ENCODE data around the gene MED29.
A peak's percentile ranks its signal among the peaks of the same experiment; 100 is the strongest.
"Not testable (repeated sequence)": the region's sequence is repeated elsewhere in the genome, so short reads cannot be mapped to it uniquely, and the experiment has no call there.

MED29 gene

DNA sequence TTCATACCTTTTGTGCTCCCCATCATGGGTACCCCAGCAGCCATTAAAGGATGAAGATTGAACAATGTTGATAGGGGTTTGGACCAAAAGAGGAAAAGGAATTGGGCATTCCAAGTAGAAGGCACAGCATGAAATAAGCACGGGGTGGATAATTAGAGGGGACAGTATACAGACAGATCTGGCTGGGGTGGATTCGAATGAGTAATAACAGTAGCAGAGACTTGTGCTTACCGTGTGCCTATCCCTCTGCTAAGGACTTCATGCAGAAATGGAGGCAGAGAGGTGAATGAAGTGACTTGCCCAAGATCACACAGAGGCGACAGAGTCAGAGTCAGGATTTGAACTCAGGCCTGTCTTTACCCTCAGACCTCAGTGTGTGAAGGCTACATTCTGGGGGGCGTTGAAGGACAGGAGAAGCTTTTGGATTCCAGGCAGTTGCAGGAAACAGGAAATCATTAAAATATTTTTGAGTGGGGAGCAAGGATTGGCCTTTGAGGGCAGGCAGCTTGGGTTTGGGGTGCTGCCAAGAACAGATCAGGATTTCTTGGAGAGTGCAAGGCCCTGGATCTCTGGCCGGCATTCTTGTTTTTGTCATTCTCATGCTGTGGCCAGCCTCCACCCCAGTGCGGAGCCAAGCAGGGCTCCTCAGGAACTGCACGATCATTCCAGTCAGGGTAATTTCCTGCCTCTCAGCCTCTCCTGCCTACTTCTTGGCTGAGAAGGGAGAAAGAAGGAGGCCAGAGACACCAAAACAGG, 19.0 kb upstream of the MED29 start:
- DNase-seq = no peak

- no peak for DNase-seq
These were observed 18.2 kb upstream of the MED29 start for GRCh38 chr19:39372941-39373340.

DNA sequence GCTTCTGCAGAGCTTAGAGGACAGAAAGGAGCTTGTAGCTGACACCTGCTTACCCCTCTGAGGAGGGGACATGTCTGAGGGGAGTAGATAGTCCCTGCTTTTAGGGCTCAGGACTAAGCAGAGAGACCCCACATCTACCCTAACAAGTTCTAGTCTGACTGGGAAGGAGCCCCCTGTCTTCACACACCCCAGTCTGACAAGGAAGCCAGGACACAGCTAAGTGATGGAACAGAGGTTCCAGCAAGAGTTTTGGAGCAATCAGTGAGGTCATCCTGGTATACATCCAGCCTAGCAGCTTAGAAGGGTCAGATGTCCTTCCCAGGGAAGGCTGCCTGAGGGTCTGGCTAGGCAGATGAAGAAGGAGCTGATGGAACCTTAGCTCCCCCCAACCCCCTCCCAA, 15.2 kb upstream of the MED29 start:
- no peak for DNase-seq

- no peak for DNase-seq
These were observed 13.5 kb upstream of the MED29 start for GRCh38 chr19:39377373-39378362.

DNA sequence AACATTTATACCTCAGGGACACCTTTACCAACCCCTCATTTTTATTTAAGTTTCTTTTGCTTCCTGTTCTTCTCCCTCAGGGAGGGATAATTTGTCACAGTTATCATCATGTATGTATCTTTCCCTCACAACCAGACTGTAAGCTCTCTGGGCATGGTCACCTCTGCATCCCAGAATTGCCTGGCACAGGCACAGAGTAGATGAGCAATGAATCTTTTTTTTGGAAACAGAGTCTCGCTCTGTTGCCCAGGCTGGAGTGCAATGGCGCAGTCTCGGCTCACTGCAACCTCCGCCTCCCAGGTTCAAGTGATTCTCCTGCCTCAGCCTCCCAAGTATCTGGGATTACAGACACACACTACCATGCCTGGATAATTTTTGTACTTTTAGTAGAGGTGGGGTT, 11.8 kb upstream of the MED29 start:
- DNase-seq = not testable (repeated sequence)

DNA sequence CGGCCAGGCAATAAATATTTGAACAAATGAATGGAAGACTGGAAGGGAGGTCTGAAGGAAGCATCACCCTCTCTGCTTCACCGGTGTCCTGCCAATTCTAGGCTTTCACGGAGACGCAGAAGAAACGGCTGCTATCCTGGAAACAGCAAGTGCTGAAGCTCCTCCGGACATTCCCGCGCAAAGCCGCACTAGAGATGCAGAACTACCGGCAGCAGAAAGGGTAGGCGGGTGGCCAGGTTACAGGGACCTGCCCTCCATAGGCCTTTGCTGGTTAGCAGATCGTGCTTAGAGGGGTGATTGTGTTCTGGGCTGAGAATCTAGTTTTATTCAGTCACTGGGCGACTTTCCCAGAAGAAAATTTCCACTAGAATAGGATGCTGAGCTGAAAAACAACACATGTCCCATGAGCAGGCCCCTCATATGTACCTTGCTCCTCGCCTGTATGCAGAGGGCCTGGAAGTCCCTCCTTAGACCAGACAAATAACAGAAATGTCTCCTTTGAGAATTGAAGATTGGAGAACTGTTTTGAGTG, 11.2 kb upstream of the MED29 start:
- DNase-seq = no peak

DNA sequence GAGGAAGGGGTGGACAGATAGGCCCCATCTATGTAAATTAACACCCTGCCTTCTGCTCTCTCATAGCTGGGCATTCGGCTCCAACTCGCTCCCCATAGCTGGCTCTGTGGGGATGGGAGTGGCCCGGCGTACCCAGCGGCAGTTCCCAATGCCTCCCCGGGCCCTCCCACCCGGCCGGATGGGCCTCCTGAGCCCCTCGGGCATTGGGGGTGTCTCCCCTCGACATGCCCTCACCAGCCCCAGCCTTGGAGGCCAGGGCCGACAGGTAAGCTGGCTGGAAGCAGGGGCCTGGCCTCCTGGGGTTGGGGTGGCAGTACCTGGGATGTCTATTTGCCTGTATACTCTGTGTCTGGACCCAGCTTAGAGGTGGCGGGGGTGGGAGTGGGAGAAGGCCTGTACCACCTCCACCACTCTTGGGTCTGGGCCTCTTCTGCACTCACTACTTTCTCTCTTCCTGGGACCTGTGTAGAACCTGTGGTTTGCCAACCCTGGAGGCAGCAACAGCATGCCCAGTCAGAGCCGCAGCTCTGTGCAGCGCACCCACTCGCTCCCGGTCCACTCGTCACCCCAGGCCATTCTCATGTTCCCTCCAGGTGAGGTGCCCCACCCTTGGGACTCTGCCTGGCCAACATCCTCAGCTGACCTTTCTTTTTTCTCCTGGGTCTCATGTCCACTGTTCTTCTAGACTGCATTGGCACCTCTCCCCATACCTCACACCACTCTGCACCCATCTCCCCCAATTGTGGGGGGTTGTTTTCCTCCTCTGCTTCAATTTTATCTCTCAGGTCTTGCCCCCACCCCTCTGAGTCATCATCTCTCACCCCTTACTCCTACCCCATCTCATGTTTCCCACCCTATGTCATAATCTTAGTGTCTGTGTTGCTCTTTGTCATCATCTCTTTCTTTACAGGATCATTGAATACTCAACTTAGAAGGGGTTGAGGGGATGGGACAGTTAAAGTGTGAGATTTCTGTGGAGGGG, 10.4 kb upstream of the MED29 start:
- no peak for DNase-seq

DNA sequence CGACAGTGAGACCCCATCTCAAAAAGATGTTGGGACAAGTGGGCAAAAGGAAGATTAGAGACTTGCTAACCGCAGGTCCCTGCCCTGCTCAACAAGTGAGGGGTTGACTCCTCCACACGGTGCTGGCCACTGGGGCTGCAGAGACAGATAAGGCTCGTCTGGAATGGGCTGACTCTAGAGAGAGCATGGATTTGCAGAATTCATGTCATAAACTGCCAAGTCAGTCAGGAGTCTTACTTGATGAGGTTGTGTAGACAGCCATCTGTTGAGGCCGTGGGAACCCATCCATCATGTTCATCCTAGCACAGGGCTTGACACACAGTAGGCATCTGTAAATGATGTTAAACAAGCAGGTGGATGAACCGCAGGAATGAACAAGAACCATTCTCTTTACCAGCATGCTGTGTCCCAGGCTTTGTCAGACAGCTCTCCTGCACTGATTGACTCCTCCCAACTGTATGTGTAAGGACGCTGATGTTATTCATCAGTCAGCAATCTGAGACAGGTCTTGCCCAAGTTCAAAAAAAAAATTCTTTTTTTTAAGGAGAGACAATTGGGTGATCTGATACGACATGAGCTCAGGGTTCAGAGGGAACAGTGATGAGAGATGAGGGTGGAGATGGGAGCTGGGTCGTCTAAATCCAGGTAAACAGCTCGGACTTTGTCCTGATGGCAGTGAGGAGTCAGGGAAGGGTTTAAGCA, 9.1 kb upstream of the MED29 start:
- peak; percentile 64 for DNase-seq

DNA sequence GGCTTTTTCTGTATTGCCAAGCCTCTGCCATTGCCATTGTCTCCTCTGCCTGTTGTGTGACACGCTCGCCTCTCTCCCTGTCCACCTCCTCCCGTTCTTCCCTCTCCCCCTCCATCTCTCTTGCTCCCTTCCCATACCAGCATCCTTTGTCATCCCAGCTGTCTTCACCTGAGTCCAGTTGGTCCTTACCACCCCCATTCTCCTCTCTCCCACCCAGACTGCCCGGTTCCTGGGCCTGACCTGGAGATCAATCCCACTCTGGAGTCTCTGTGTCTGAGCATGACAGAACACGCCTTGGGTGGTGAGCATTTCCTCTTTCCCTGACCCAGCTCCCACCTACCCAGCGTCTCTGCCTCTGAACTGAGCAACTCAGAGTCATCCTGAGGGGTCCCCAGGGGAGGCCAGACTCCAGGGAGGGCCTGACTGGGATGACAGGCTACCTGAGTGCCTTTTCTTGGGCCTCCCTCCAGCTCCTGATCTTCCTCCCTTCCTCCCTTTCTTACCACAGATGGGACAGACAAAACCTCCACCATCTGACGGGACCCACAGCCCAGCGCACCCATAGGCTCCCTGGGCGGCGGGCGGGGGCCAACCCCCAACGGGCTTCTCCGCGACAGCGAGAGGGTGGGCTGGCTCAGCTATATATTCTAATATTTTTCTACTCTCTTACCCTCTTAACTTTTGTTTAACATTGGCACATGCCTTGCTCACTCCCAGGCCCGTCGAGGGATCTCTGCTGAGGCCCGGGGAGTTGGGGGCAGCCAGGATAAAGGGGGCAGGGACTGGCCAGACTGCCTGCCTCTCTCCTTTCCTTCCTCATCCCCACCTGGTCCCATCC, 8.0 kb upstream of the MED29 start:
- DNase-seq = no peak

DNA sequence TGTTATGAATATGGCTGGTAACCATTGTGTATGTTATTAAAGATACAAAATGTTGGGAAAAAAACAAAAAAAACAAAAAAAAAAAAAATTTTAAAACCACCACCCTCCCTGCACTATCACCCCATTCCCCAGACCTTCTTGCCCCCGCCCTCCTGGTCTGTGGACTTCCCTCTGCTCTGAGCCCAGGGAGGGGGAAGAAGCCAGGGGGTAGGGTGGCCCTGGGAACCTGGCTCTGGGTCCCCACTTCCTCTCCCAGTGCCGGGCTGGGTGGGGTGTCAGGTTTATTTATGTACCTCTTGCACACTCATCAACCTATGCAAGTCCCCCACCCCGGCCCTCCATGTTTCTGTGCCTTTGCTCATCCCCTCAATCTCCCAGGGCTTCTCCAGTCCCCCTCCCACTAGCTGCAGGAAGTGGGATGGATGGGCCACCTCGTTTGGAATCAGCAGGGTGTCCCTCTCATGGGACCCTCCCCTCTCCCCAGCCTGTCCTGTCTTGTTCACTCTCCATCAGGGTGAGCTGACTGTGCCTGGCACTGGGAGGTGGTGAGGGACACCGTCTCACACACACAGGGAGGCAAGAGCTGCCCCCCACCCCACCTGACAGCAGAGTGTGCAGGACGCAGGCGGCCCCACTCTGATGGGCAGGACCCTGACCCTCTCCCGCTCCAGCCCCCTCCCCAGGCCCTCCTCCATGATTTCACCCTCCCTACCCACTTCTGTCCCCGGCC, 6.2 kb upstream of the MED29 start:
- DNase-seq = no peak

DNA sequence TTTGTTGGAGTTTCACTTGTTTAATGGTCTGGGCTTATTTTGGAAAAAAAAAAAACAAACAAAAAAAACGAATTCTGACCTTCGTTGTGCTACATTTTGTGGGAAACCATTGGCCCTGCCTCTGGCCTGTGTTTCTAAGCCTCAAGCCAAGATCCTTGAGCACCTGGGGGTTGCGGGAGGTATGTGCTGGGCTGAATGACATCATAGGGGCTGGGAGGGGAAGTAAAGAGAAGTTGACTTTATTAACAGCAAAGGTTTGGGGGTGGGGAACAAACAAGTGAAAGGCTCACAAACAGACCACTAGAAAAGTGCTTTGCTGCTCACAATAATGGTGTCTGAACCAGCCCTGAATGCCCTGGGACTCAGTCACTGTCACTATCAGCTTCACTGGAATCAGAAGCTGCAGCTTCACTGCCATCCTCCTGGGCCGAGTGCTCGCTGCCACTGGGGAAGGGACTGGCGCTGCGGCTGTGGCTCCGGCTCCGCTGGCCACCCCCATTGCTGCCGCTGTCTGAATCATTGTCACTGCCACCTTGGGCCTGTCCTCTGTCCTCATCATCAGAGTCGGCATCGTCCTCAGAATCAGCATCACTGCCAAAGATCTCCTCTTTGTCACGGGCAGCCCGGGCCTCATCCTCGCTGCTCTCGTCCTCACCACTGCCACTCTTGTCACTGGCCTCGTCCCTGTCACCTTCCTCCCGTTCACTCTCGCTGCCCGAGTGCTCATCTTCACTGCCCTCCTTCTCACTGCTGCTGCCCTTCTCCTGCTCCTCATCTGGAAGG, 5.4 kb upstream of the MED29 start:
- no peak for DNase-seq

- no peak for DNase-seq
These were observed 4.6 kb upstream of the MED29 start for GRCh38 chr19:39386557-39386956.

DNA sequence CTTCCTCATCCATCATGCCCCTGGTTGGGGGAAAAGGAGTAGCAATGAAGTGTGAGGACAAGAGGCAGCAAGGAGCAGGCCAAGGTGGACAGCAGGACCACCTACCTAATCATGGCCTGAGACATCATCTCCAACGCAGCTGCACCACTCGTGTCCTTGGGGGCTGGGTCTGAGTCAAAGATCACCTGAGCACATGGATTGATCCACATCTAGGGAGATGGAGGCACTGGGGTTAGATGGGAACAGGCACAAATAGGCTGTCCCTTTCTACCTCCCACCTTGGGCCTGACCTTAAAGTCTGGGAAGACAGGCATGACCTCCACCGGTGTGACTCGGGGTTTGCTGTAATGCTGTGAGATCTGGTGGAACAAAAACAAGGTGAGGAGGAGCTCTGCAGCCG, 2.5 kb upstream of the MED29 start:
- DNase-seq = no peak

DNA sequence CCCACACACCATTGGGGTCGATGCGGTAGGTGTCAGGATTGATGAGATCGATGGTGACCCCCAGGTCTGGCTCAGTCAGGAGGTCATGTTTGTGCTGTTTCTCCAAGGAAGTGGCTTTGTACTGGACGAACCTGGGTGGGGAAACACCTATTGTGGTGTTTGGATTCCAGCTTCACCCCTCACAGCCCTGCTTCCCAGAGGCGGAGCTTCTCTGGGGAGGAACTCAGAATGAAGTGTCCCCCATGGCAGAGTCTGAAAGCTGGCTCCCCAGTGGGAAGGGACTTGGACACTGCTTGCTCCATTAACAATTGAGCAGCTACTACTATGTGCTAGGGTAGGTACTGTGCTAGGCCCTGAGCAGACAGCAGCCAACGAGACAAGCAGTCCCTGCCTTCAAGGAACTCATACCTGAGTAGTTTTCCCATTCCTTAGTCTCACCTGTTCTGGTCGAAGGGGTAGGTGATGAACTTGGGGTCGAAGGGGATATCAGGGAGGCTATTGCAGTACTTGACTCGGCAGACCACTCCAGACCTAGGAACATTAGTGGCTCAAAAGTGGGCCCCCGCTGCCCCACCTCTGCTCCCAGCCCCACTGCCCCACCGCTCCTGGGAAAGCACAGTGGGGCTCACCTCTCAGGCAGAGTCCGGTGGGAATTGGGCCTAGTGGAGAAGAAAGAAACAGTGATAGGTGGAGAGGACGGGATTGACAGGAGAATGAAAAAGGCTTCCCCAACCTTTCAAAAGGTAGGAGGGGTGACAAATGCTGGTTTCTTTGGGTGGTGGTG, 1.4 kb upstream of the MED29 start:
- no peak for DNase-seq

DNA sequence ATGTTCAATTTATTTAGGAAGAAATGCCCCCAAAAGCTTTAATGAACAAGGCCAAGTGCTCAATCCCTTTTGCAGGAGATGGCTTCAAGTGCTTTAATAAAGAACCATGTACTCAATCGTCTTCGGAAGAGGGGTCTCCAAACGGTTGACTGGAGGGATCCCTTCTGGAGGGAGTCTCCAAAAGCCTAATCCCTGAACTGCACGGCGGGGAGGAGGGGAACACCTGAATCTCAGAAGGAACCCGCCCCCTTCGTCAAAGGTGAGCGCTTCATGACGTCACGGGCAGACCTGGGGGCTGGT, 777 bp upstream of the MED29 start:
- DNase-seq = no peak

DNA sequence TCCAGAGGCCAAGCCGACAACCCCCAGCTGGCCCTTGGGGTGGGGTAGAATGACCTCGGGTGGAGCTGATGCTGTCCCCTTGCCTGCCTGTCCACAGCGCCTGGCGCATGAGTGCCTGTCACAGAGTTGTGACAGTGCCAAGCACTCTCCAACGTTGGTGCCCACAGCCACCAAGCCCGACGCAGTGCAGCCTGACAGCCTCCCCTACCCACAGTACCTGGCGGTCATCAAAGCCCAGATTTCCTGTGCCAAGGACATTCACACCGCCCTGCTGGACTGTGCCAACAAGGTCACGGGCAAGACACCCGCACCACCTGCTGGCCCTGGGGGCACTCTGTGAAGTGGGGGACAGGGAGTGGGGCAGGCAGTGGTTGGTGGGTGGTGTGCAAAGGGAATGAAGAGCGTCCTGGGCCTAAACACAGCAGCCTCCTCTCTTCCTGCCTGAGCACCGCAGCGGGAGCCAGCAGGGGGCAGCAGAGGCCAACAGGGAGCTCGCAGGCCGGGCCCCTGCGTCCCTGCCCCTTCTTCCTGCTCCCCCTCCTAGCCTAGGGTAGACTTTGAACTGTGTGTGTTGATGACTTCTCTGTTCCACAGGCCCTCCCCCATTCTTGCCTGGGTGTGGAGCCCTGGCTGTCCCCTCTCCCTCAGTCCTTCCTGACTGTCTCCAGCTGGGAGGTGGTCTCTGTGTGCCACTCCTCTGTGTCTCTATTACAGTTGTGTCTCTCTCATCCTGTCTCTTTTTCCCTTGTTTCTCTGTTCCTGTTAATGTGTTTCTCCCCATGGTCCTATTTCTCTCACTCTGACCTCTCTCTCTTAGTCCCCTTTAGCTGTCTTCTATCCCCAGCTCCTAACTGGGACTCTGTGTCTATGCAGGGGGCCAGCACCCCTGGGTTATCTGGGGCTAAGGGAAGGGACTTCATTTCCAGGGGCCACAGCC, 6.5 kb downstream of the MED29 start:
- DNase-seq = peak; percentile 95

GRCh38 chr19:39398297-39398864, 7.2 kb downstream of the MED29 start:
- peak; percentile 83 for DNase-seq
